ENCODE results near the gene MROH2A.

The MROH2A gene

GRCh38 chr2:233818639-233819621 is 40.8 kb downstream of the MROH2A start:
- DNase-seq (ENCODE audit: low read depth) = no peak

GRCh38 chr2:233819884-233820773 is 42.0 kb downstream of the MROH2A start:
- no peak for DNase-seq (ENCODE audit: low read depth)

GRCh38 chr2:233820774-233821105 is 42.6 kb downstream of the MROH2A start:
- no peak for DNase-seq (ENCODE audit: low read depth)

- no peak for DNase-seq (ENCODE audit: low read depth)
Measured at GRCh38 chr2:233821196-233821595, 43.1 kb downstream of the MROH2A start.

- DNase-seq (ENCODE audit: low read depth) = no peak
Measured at GRCh38 chr2:233821709-233822100, 43.6 kb downstream of the MROH2A start.

- DNase-seq (ENCODE audit: low read depth) = no peak
Measured at GRCh38 chr2:233822101-233822771, 44.1 kb downstream of the MROH2A start.

- no peak for DNase-seq (ENCODE audit: low read depth)
Measured at GRCh38 chr2:233822781-233823730, 44.9 kb downstream of the MROH2A start.

- no peak for DNase-seq (ENCODE audit: low read depth)
Measured at GRCh38 chr2:233823731-233824121, 45.6 kb downstream of the MROH2A start.

- DNase-seq (ENCODE audit: low read depth) = no peak
Measured at GRCh38 chr2:233824373-233824772, 46.2 kb downstream of the MROH2A start.

- no peak for DNase-seq (ENCODE audit: low read depth)
Measured at GRCh38 chr2:233828546-233829192, 50.5 kb downstream of the MROH2A start.

- DNase-seq (ENCODE audit: low read depth) = no peak
Measured at GRCh38 chr2:233829193-233830110, 51.3 kb downstream of the MROH2A start.

- no peak for DNase-seq (ENCODE audit: low read depth)
Measured at GRCh38 chr2:233830111-233830802, 52.1 kb downstream of the MROH2A start.

- DNase-seq (ENCODE audit: low read depth) = no peak
Measured at GRCh38 chr2:233831011-233831721, 53.0 kb downstream of the MROH2A start.

GRCh38 chr2:233831861-233832260 is 53.7 kb downstream of the MROH2A start:
- DNase-seq (ENCODE audit: low read depth) = no peak

- no peak for DNase-seq (ENCODE audit: low read depth)
Measured at GRCh38 chr2:233832414-233832813, 54.3 kb downstream of the MROH2A start.

- DNase-seq (ENCODE audit: low read depth) = no peak
Measured at GRCh38 chr2:233832869-233833311, 54.8 kb downstream of the MROH2A start.

- DNase-seq (ENCODE audit: low read depth) = no peak
Measured at GRCh38 chr2:233833345-233833744, 55.2 kb downstream of the MROH2A start.
